GOT3 (cell line): ENCODE results near the gene KCNH1.

Experiments
- DNase-seq: peaks from one replicate; lab custom pipeline; 2025; ENCODE audit warnings: mixed read lengths; lab: John Stamatoyannopoulos, UW

The KCNH1 gene

DNA sequence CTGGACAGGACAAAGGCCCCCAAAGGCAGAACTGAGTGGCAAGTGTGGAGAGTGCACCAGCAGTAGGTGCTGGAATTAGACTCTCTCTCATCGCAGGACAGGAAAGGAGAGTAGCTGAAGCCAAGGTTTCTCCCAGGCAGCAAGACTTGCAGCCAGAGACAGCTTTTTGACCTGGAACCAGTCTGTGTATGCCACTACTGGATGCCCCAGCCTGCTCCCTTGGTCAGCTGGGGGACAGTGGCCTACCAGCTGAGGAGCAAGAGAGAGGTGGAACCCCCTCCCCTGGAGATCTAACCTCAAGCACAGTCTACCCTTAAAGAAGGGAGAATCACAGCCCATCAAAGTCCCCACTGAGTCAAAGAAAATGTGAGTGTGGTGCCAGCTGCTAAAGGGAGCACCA, 375.7 kb downstream of the KCNH1 start:
- DNase-seq: no peak

GRCh38 chr1:210757677-210758076, 376.3 kb downstream of the KCNH1 start:
- DNase-seq: no peak

DNA sequence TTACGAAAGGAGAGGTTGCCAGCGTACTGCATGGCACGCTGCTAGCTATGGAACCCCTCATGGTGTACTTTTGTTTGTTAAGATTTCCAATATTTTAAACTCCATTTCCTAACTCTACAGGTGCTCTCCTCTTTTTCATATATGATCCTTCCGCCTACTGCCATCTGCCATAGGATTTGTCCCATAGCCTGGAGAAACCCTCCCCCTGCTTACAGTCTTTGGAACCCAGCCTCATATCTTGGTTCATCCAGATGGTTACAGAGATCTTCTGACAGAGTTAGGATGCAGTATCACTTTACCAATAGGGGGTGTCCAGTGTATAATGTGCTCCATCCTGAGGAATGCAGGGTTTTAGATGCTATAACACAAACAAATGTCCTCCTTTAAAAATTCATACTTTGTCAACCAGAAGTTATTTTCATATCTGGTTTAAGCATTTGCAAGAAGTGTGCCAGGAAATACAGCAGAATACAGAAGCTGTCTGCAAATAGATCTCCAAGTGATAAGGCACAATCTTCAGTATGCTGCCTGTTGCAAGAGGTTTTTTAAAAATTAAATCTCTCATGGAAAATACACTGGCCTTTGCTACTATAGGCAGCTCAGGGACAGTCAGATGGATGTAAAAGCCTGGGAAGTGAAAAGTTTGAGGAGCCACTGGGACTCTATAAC, 377.8 kb downstream of the KCNH1 start:
- DNase-seq: no peak

GRCh38 chr1:210754878-210755665, 378.9 kb downstream of the KCNH1 start:
- no peak for DNase-seq

GRCh38 chr1:210751911-210752310, 382.0 kb downstream of the KCNH1 start:
- DNase-seq: no peak

DNA sequence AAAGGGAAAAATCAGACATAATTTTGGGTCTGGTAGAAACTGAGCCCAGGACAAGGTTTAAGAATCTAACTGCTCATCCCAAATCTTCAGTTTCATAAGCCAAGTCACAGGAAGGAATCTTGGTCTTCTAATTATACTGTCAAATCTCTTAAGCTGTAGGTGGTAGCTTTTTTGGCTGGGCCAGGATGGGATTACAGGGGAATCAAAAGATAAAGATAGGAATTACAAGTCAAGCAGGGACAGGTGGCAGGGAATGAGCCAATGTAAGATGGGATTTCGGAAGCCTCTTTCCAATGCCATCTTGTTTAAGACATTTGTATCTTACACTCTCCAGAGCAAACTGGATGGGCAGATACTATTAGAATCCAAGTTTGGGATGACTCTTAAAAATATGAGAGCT, 383.5 kb downstream of the KCNH1 start:
- no peak for DNase-seq

- DNase-seq: no peak
These were observed 385.2 kb downstream of the KCNH1 start for GRCh38 chr1:210748796-210749195.

- no peak for DNase-seq
These were observed 386.1 kb downstream of the KCNH1 start for GRCh38 chr1:210747890-210748289.

- no peak for DNase-seq
These were observed 386.8 kb downstream of the KCNH1 start for GRCh38 chr1:210747112-210747511.

DNA sequence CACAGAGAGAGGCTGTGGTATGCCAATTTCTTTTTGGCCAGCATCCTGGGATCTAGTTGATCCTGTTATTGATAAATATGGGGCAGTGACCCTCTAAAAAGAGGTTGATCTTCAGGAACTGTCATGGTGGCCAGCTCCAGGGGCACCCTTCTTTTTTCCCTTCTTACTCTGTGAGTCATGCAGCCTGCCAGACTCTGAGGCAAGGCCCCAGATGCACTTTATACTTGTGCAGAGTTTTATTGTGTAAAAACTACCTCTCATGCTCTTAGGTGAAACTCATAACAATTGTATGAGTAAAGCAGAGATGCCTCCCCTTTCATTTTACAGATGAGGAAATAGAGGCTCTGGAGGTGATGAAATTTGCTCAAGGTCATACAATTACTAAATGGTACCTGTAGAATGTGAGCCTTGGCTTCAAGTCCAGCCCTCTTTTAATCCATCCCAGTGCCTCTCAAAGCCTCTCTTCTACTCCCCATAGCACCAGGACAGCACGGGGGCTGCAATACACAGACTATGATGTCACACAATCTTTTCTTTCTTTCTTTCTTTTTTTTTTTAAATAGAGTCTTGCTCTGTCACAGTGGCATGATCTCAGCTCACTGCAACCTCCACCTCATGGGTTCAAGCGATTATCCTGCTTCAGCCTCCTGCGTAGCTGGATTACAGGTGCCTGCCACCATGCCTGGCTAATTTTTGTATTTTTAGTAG, 387.8 kb downstream of the KCNH1 start:
- DNase-seq: no peak

DNA sequence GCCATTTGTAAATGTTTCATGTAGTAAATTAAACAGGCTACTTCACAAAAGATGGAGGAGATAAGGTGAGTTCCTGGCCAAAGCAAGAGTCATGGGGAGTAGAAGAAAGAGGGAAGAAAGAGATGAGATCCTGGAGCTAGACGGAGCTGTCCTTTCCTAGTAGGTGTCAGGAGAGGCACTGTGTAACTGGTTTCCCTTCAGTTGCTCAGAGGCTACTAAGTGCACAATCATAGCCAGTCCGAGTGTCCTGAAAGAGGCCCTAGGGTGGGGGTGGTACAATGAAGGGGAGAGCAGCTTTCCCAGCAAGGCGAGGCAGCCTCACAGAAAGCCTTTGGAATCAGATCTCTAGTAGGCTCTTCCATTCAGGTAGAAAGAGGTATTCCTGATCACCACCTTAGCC, 390.9 kb downstream of the KCNH1 start:
- no peak for DNase-seq

- no peak for DNase-seq
These were observed 392.4 kb downstream of the KCNH1 start for GRCh38 chr1:210741564-210741963.

- no peak for DNase-seq
These were observed 394.3 kb downstream of the KCNH1 start for GRCh38 chr1:210739627-210740026.

- no peak for DNase-seq
These were observed 395.7 kb downstream of the KCNH1 start for GRCh38 chr1:210738256-210738655.

DNA sequence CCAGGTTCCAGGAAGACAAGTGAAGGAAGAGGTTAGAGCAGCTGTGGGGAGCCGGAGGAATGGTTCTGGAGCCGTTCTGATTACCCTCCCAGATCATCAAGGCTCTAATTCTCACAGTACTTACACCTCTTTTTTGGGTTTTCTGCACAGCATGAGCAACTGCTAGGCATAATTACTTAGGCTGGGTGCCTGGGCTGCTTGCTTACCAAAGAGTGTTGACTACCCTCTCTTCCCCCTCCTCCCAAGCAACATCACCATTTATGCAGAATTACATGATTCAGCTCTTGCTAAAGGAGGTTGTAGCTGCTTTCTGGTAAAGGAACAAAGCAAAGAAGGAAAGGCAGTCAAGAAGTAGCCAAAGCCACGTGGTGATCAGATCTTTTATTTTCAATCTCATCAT, 397.2 kb downstream of the KCNH1 start:
- DNase-seq: no peak

DNA sequence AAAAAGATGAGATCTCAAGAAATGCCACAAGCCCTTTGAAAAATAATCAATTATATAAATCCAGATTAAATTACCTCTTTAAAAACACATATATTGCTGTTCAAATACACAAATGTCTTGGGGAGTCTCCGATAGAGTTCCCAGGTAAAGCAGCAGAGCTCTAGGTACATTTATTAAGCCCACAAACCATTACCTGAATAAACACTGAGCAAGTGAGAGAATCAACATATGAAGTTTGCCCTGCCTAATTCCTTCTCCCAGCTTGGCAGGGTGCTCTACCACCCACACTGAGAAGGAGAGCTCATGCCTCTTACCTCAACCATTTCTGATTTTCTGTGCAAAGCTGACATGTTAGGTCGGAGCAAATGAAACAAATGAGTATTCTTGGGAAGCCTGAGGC, 402.4 kb downstream of the KCNH1 start:
- no peak for DNase-seq

DNA sequence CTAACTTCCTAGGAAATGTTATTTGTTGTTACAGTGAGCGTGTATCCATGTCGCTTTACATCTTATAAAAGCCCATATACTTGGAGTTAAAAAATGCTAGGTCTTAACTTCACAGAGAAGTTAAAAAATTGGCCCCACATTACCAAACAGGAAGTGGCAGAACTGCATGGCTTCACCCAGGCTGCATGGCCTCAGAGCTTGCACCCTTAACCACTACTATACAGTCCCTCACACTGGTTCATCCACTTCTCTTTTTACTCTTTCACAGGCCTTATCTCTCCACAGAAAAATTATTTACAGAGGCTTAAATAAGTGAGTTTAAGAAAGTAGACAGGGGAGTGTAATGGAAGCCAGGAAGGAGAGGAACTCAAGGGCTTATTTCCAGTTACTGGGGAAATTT, 402.8 kb downstream of the KCNH1 start:
- no peak for DNase-seq

GRCh38 chr1:210730023-210730422, 403.9 kb downstream of the KCNH1 start:
- no peak for DNase-seq

DNA sequence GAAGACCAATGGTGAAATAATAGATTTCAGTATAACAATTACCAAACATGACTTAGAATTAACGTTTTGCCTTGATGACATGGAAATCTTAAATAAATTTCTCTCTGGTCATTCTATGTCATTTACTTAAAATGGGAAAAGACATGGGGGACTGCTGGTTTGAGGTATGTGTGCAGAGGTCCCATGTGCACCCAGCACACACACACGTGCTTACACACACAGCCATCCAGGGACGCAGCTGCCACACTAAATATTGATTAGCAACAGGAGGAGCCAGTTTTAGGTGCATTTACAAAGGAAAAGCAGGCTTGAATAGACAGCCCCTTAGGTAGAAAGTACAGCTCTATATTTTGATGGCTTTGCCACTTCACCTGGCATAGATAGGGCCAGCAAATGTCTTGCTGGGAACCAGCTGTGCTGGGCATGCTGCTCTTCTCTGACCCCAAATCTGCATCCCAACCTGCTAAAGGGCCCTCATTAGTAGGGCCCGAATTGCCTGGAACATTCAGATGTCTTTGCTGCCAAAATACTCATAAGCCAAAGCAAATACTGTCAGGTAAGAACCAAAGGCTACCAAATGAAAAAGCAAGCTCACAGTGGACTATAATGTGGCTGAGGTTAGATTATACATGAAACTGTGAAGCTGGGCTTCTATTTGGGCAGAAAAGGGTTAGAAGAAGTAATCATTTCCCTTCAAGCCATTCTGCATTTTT, 405.4 kb downstream of the KCNH1 start:
- DNase-seq: no peak

GRCh38 chr1:210727709-210728108, 406.2 kb downstream of the KCNH1 start:
- DNase-seq: no peak

DNA sequence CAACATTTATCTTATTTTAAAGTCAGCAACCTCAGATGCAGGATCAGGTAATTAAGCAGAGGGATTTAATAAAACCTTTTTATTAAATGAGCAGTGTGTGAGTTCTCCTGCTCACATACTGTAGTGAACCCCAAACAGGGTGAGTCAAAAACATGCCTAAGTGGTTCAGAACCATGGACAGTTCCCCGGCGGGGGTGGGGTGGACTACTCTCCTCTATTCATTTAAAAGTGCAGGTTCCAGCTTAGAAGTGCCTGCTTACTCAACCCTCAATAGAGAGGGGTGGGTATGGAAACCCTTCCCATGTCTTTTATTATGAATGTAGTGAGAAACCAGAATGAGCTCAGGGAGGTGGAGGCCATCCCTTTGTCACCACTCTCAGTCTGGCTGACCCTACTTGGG, 407.3 kb downstream of the KCNH1 start:
- no peak for DNase-seq

DNA sequence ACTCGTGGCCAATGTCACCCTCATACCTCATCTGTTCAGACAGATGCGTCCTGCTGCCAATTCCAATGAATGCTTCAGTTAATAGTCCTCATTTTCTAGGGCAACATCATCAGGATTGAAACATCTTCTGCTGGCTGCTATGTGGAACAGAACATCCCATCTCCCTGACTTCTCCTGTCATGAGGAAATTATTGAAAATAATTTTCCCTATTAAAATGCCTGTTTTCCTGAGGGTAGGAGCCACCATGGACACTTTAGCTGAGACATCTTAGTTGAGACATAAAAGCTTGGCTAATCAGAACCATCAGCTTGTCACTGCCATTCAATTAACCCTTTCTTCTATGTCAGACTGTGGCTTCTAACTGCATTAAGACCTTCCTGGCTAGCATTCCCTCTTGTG, 409.2 kb downstream of the KCNH1 start:
- no peak for DNase-seq
